Measurements from ENCODE around the gene NQO2. TPM values are rescaled to one million over a fixed set of nuclear protein-coding genes. Genes with fewer than 3 reads are reported as not detected.
"Not testable (repeated sequence)": the region's sequence is repeated elsewhere in the genome, so short reads cannot be mapped to it uniquely, and the experiment has no call there.

NQO2 gene
- total RNA-seq, 1 experiment from 2014 or later = 5.5 TPM

DNA sequence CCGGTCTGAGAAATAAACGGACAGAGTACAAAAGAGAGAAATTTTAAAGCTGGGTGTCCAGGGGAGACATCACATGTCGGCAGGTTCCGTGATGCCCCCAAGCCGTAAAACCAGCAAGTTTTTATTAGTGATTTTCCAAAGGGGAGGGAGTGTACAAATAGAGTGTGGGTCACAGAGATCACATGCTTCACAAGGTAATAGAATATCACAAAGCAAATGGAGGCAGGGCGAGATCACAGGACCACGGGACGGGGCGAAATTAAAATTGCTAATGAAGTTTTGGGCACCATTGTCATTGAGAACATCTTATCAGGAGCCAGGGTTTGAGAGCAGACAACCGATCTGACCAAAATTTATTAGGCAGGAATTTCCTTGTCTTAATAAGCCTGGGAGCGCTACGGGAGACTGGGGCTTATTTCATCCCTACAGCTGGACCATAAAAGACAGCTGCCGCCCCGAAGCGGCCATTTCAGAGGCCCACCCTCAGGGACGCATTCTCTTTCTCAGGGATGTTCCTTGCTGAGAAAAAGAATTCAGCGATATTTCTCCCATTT, 9.1 kb downstream of the NQO2 start:
- not testable (repeated sequence) for H3K4me3 ChIP-seq (ENCODE audit: low read length); H4K20me1 ChIP-seq (ENCODE audit: insufficient read depth, low read depth, low read length); H3K9ac ChIP-seq (ENCODE audit: low read length); H3K27ac ChIP-seq (ENCODE audit: low read length); H3K4me2 ChIP-seq (ENCODE audit: low read depth, low read length, poor library complexity, severe bottlenecking); H2AFZ ChIP-seq (ENCODE audit: low read length); H3K36me3 ChIP-seq (ENCODE audit: insufficient read depth, low read length); DNase-seq; H3K27me3 ChIP-seq (ENCODE audit: low read length); H3K79me2 ChIP-seq (ENCODE audit: low read length); H3K9me2 ChIP-seq (replicated peaks; ENCODE audit: insufficient read depth, low read length)
- H3K4me1 ChIP-seq (ENCODE audit: low read length) = peaks cover 19% of the 10 kb centered on the region
- H3K9me3 ChIP-seq (ENCODE audit: low read length) = peaks cover 22% of the 10 kb centered on the region

DNA sequence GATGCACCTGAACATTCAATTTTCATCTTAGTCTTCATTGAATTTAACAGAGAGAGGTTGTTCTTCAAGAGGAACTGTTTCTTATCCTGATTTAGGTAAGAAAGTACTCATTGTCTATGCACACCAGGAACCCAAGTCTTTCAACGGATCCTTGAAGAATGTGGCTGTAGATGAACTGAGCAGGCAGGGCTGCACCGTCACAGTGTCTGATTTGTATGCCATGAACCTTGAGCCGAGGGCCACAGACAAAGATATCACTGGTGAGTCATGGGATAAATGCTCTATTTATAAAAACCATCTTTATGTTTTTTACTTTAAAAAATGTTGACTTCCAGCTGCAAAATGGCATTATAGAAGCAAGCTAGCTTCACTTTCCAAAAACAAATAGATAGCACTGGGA, 10.2 kb downstream of the NQO2 start:
- Histone ChIP-seq H3K4me1 (ENCODE audit: low read length) (peaks cover 19% of the 10 kb centered on the region), H3K4me2 (ENCODE audit: low read depth, low read length, poor library complexity, severe bottlenecking) (no peak overlapping the region), H3K4me3 (ENCODE audit: low read length) (no peak overlapping the region), H3K27me3 (ENCODE audit: low read length) (no peaks in the 10 kb centered on the region), H3K27ac (ENCODE audit: low read length) (no peak overlapping the region), H3K9ac (ENCODE audit: low read length) (no peak overlapping the region), H3K9me2 (replicated peaks; ENCODE audit: insufficient read depth, low read length) (no peaks in the 10 kb centered on the region), H2AFZ (ENCODE audit: low read length) (no peak overlapping the region), H4K20me1 (ENCODE audit: insufficient read depth, low read depth, low read length) (no peaks in the 10 kb centered on the region), H3K9me3 (ENCODE audit: low read length) (peaks cover 22% of the 10 kb centered on the region), H3K79me2 (ENCODE audit: low read length) (no peaks in the 10 kb centered on the region), H3K36me3 (ENCODE audit: insufficient read depth, low read length) (no peaks in the 10 kb centered on the region)
- no peak for DNase-seq

GRCh38 chr6:3011158-3011557, 11.5 kb downstream of the NQO2 start:
- no peaks in the 10 kb centered on the region for H3K27me3 ChIP-seq (ENCODE audit: low read length)
- no peak overlapping the region for H3K4me2 ChIP-seq (ENCODE audit: low read depth, low read length, poor library complexity, severe bottlenecking)
- DNase-seq = no peak
- no peaks in the 10 kb centered on the region for H3K79me2 ChIP-seq (ENCODE audit: low read length)
- H3K4me1 ChIP-seq (ENCODE audit: low read length) = peaks cover 14% of the 10 kb centered on the region
- H3K4me3 ChIP-seq (ENCODE audit: low read length) = no peak overlapping the region
- H3K9ac ChIP-seq (ENCODE audit: low read length) = no peak overlapping the region
- H3K27ac ChIP-seq (ENCODE audit: low read length) = no peak overlapping the region
- no peaks in the 10 kb centered on the region for H3K9me2 ChIP-seq (replicated peaks; ENCODE audit: insufficient read depth, low read length)
- H4K20me1 ChIP-seq (ENCODE audit: insufficient read depth, low read depth, low read length) = no peaks in the 10 kb centered on the region
- no peak overlapping the region for H2AFZ ChIP-seq (ENCODE audit: low read length)
- H3K36me3 ChIP-seq (ENCODE audit: insufficient read depth, low read length) = no peaks in the 10 kb centered on the region
- H3K9me3 ChIP-seq (ENCODE audit: low read length) = peaks cover 22% of the 10 kb centered on the region

GRCh38 chr6:3011592-3011991, 11.9 kb downstream of the NQO2 start:
- H3K4me2 ChIP-seq (ENCODE audit: low read depth, low read length, poor library complexity, severe bottlenecking) = no peak overlapping the region
- H3K9me3 ChIP-seq (ENCODE audit: low read length) = peaks cover 22% of the 10 kb centered on the region
- H4K20me1 ChIP-seq (ENCODE audit: insufficient read depth, low read depth, low read length) = no peaks in the 10 kb centered on the region
- no peaks in the 10 kb centered on the region for H3K79me2 ChIP-seq (ENCODE audit: low read length)
- H3K9ac ChIP-seq (ENCODE audit: low read length) = no peak overlapping the region
- no peak overlapping the region for H3K4me3 ChIP-seq (ENCODE audit: low read length)
- no peaks in the 10 kb centered on the region for H3K9me2 ChIP-seq (replicated peaks; ENCODE audit: insufficient read depth, low read length)
- H3K4me1 ChIP-seq (ENCODE audit: low read length) = peaks cover 14% of the 10 kb centered on the region
- no peaks in the 10 kb centered on the region for H3K36me3 ChIP-seq (ENCODE audit: insufficient read depth, low read length)
- DNase-seq = no peak
- no peaks in the 10 kb centered on the region for H3K27me3 ChIP-seq (ENCODE audit: low read length)
- H2AFZ ChIP-seq (ENCODE audit: low read length) = no peak overlapping the region
- no peak overlapping the region for H3K27ac ChIP-seq (ENCODE audit: low read length)

- Histone ChIP-seq H3K4me2 (ENCODE audit: low read depth, low read length, poor library complexity, severe bottlenecking) (no peak overlapping the region), H3K27me3 (ENCODE audit: low read length) (no peaks in the 10 kb centered on the region), H3K9me2 (replicated peaks; ENCODE audit: insufficient read depth, low read length) (no peaks in the 10 kb centered on the region), H4K20me1 (ENCODE audit: insufficient read depth, low read depth, low read length) (no peaks in the 10 kb centered on the region), H2AFZ (ENCODE audit: low read length) (no peak overlapping the region), H3K79me2 (ENCODE audit: low read length) (no peaks in the 10 kb centered on the region), H3K4me1 (ENCODE audit: low read length) (no peaks in the 10 kb centered on the region), H3K36me3 (ENCODE audit: insufficient read depth, low read length) (no peaks in the 10 kb centered on the region), H3K9me3 (ENCODE audit: low read length) (peaks cover 22% of the 10 kb centered on the region), H3K4me3 (ENCODE audit: low read length) (no peak overlapping the region), H3K27ac (ENCODE audit: low read length) (no peak overlapping the region), H3K9ac (ENCODE audit: low read length) (no peak overlapping the region)
- DNase-seq = no peak
These were observed 13.8 kb downstream of the NQO2 start for GRCh38 chr6:3013486-3013885.

GRCh38 chr6:3013901-3014674, 14.4 kb downstream of the NQO2 start:
- Histone ChIP-seq H4K20me1 (ENCODE audit: insufficient read depth, low read depth, low read length) (no peaks in the 10 kb centered on the region), H3K9me3 (ENCODE audit: low read length) (peaks cover 22% of the 10 kb centered on the region), H3K27me3 (ENCODE audit: low read length) (no peaks in the 10 kb centered on the region), H3K9ac (ENCODE audit: low read length) (no peak overlapping the region), H3K9me2 (replicated peaks; ENCODE audit: insufficient read depth, low read length) (no peaks in the 10 kb centered on the region), H3K4me2 (ENCODE audit: low read depth, low read length, poor library complexity, severe bottlenecking) (no peak overlapping the region), H2AFZ (ENCODE audit: low read length) (no peak overlapping the region), H3K79me2 (ENCODE audit: low read length) (no peaks in the 10 kb centered on the region), H3K4me1 (ENCODE audit: low read length) (no peaks in the 10 kb centered on the region), H3K4me3 (ENCODE audit: low read length) (no peak overlapping the region), H3K36me3 (ENCODE audit: insufficient read depth, low read length) (no peaks in the 10 kb centered on the region), H3K27ac (ENCODE audit: low read length) (no peak overlapping the region)
- no peak for DNase-seq

- Histone ChIP-seq H2AFZ (ENCODE audit: low read length) (no peak overlapping the region), H3K36me3 (ENCODE audit: insufficient read depth, low read length) (no peaks in the 10 kb centered on the region; the same call in 1 of the 2 replicates), H3K79me2 (ENCODE audit: low read length) (no peaks in the 10 kb centered on the region), H3K4me3 (ENCODE audit: low read length) (no peak overlapping the region), H3K4me1 (ENCODE audit: low read length) (no peaks in the 10 kb centered on the region), H3K9me3 (ENCODE audit: low read length) (peaks cover 22% of the 10 kb centered on the region), H3K27ac (ENCODE audit: low read length) (no peak overlapping the region), H3K9me2 (replicated peaks; ENCODE audit: insufficient read depth, low read length) (no peaks in the 10 kb centered on the region), H3K27me3 (ENCODE audit: low read length) (no peaks in the 10 kb centered on the region), H4K20me1 (ENCODE audit: insufficient read depth, low read depth, low read length) (no peaks in the 10 kb centered on the region), H3K4me2 (ENCODE audit: low read depth, low read length, poor library complexity, severe bottlenecking) (no peak overlapping the region), H3K9ac (ENCODE audit: low read length) (no peak overlapping the region)
- DNase-seq = no peak
These were observed 15.0 kb downstream of the NQO2 start for GRCh38 chr6:3014675-3015066.

- Histone ChIP-seq H3K9ac (ENCODE audit: low read length) (no peak overlapping the region), H4K20me1 (ENCODE audit: insufficient read depth, low read depth, low read length) (no peaks in the 10 kb centered on the region), H3K27ac (ENCODE audit: low read length) (no peak overlapping the region), H3K4me3 (ENCODE audit: low read length) (no peak overlapping the region), H3K4me1 (ENCODE audit: low read length) (no peaks in the 10 kb centered on the region), H2AFZ (ENCODE audit: low read length) (no peak overlapping the region), H3K9me2 (replicated peaks; ENCODE audit: insufficient read depth, low read length) (no peaks in the 10 kb centered on the region), H3K9me3 (ENCODE audit: low read length) (peaks cover 22% of the 10 kb centered on the region), H3K36me3 (ENCODE audit: insufficient read depth, low read length) (peaks cover 4% of the 10 kb centered on the region), H3K4me2 (ENCODE audit: low read depth, low read length, poor library complexity, severe bottlenecking) (no peak overlapping the region), H3K27me3 (ENCODE audit: low read length) (no peaks in the 10 kb centered on the region), H3K79me2 (ENCODE audit: low read length) (no peaks in the 10 kb centered on the region)
- DNase-seq = no peak
These were observed 15.4 kb downstream of the NQO2 start for GRCh38 chr6:3015144-3015543.
